ENCODE data around the gene SLC27A6.

Gene SLC27A6

DNA sequence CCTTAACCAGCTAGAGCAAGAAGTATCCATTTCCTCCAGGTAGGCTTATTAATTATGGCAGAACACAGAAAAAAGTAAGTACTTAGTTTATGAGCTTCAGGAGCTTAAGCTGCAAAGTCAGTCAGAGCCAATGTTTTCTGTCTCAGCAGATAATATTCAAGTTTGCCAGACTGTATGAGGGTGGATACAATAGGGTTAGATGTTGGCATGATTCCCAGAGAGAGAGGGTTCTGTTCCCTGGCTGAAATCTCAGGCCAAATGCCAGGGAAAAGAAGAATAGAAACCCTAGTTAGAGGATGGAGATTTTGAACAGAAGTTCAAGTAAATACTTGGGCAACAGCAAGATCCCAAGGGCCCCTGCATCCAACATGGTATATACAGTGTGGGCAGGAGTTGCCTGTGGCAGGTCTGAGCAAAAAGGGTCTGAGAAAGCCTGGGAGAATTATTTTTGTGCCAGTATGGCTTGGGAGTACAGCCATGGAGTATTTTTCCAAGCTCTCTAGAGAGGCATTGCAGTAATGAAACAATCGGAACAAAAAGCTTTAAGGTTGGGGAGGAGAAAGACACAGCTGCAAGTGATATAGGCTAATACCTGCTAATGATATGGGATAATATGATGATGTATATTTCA lies 98.3 kb downstream of the SLC27A6 start:
- DNase-seq (ENCODE audit: low read depth): no peak

DNA sequence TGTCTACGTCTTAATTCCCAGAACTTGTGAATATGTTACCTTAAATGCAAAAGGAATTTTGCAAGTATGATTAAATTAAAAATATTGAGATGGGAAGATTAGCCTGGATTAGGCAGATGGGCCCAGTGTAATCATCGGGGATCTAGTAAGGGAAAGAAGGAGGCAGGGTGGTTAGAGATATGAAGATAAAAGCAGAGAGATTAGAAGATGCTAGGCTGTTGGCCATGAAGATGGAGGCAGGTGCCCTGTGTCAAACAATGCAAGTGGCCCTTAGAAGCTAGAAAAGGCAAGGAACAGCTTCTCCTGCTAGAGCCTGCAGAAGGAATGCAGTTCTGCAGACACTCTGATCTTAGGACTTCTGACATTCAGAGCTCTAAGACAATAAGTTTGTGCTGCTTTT lies 100.4 kb downstream of the SLC27A6 start:
- DNase-seq (ENCODE audit: low read depth): no peak

DNA sequence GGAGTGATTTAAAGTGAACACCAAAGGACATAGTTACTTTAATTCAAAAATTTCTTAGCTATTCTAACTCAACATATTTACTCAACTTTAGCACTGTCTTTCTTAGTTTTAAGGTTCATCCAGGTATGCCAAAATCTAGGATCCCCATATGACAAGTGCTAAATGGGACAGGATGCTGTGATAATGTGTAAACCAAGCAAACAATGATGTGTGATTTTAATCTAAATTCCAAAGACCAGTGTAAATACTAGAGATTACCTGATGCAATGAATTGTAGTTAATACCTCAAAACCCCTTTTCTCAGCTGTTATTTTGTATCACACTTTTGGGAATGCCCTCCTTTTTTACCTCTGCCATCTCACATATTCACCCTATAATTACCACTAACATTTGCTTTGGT lies 102.5 kb downstream of the SLC27A6 start:
- no peak for DNase-seq (ENCODE audit: low read depth)

GRCh38 chr5:129069292-129069691 lies 104.0 kb downstream of the SLC27A6 start:
- no peak for DNase-seq (ENCODE audit: low read depth)

- DNase-seq (ENCODE audit: low read depth): no peak
Measured at GRCh38 chr5:129073111-129073510, 107.8 kb downstream of the SLC27A6 start.

- DNase-seq (ENCODE audit: low read depth): no peak
Measured at GRCh38 chr5:129074903-129075302, 109.6 kb downstream of the SLC27A6 start.

DNA sequence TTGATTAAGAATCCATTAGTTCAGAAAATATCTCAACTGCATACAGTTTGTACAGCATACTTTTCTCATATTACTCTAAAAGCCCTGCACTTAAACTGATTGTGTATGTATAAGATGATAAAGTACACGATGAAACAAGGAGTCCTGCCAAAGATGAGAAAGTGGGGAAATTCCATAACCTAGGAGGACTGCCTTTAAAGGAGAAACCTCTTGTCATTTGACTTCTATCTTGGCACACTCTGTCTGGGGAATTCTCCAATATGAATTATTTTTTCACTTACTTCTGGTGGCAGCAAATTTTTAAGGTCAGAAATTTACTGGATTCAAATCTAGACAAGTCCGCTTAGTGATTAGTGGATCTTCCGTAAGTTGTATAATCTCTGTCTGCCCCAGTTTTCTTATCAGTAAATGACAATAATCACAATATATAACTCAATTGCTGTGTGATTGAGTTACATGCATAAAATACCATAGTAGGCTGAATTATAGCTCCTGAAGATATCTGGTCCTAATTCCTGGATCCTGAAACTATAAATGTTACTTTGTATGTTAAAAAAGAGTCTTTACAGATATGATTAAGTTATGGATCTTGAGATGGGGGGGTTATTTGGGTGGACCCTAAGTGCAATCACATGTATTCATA lies 112.3 kb downstream of the SLC27A6 start:
- no peak for DNase-seq (ENCODE audit: low read depth)

- no peak for DNase-seq (ENCODE audit: low read depth)
Measured at GRCh38 chr5:129078247-129078646, 113.0 kb downstream of the SLC27A6 start.

DNA sequence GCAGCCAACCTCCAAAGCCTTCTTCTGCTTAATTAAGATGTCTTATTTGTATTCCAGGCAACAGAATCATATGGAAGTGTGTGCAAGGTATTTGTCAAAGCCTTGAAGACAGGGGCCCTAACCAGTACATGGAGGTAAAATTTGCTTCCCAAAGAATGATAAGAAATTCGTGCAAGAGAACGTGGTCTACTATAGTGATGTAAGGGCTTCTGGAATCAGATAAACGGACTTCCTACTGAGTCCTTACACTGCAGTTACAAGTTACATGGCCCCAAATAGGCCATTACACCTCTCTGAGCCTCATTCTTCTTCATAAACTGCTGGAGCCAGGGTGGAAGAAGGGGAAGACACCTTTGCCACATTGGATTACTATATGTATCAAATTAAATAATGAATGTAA lies 113.4 kb downstream of the SLC27A6 start:
- DNase-seq (ENCODE audit: low read depth): no peak

GRCh38 chr5:129079496-129079895 lies 114.2 kb downstream of the SLC27A6 start:
- DNase-seq (ENCODE audit: low read depth): no peak

- no peak for DNase-seq (ENCODE audit: low read depth)
Measured at GRCh38 chr5:129080766-129081165, 115.5 kb downstream of the SLC27A6 start.

GRCh38 chr5:129082225-129083136 lies 117.2 kb downstream of the SLC27A6 start:
- no peak for DNase-seq (ENCODE audit: low read depth)

Measured in activated T-helper 1 cell treated with Interleukin-2 at 50 U/mL for 16 hours (primary cell).